ENCODE results near the gene YOD1. TPM values are rescaled to one million over a fixed set of nuclear protein-coding genes. Genes with fewer than 3 reads are reported as not detected.
A peak's percentile ranks its signal among the peaks of the same experiment; 100 is the strongest.

YOD1 gene
- total RNA-seq, 1 donor from 2014 or later, result 12.3 TPM

DNA sequence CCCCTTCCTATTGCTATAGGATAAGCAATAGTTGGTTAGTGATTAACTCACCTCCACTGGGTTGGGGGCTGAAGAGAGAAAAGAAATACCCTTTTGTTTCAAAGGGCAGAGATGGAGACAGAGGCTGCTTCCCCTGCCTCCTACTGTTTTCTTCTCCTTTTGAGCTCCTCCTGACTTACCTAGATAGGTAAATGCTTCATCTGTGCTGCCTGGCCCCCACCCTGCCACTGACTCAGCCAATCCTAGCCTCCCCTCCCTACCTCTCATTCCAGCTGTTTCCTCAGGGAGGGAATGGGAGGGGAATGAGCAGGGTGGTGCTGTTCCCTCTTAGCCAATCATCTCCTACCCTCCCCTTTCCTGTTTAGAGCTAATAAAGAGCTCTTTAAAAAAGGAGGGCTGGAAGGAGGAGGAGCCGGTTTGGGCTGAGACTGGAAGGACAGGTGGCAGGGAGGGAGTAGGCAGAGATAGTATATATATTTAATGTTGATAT is 18.4 kb downstream of the YOD1 start, which contains the start of gene C1orf116:
Gene C1orf116, minus strand, starts transcription at position 229 of the 490 bp plus-strand sequence. CDS start 5,158 bp downstream, outside the sequence.
- Mint-ChIP-seq H3K27ac (peak within 1 kb of the TSS; percentile 100), H3K9me3 (no peaks in the 10 kb centered on the region), H3K27me3 (peaks cover 22% of the 10 kb centered on the region), H3K4me3 (peak within 1 kb of the TSS; percentile 95), H3K4me1 (ENCODE audit: unreplicated experiment) (peaks cover 12% of the 10 kb centered on the region), H3K36me3 (peaks cover 4% of the 10 kb centered on the region)
- TF ChIP-seq, protein P1, sequence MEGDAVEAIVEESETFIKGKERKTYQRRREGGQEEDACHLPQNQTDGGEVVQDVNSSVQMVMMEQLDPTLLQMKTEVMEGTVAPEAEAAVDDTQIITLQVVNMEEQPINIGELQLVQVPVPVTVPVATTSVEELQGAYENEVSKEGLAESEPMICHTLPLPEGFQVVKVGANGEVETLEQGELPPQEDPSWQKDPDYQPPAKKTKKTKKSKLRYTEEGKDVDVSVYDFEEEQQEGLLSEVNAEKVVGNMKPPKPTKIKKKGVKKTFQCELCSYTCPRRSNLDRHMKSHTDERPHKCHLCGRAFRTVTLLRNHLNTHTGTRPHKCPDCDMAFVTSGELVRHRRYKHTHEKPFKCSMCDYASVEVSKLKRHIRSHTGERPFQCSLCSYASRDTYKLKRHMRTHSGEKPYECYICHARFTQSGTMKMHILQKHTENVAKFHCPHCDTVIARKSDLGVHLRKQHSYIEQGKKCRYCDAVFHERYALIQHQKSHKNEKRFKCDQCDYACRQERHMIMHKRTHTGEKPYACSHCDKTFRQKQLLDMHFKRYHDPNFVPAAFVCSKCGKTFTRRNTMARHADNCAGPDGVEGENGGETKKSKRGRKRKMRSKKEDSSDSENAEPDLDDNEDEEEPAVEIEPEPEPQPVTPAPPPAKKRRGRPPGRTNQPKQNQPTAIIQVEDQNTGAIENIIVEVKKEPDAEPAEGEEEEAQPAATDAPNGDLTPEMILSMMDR (conservative IDR thresholded peaks at IDR 0.05), result no peak
- no peak for DNase-seq (ENCODE audit: extremely low spot score, unreplicated experiment)

DNA sequence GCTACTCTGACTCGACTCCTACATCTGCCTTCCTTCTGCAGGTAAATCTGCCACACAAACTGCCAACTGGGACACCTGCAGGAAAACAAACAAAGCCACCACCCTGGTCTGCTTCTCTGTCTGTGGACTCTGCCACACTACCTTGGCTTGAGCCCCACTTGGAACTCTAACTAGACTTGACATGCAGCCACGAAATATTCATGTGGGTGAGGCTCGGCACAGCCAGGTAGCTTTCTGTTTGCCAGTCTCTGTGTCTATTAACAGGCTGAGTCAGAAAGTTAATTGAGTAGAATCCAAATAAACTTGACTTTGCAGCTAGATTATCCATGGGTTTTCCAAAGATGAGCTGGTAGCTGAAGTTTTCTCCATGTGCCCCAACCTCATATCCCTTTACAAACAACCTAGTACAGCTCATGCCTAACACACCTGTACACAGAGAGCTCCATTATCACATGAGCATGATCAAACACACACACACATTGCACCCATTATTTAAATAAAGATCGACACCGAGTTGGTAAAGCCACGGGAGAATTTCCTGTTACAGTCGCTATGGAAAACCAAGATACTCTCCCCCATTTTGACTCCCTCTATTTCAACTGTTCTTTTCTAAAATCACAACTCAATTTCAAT is 19.3 kb downstream of the YOD1 start:
- Mint-ChIP-seq H3K9me3 (no peaks in the 10 kb centered on the region), H3K4me1 (ENCODE audit: unreplicated experiment) (peaks cover 18% of the 10 kb centered on the region), H3K27ac (peak overlapping the region; percentile 100), H3K27me3 (peaks cover 27% of the 10 kb centered on the region), H3K36me3 (peaks cover 10% of the 10 kb centered on the region), H3K4me3 (peak overlapping the region; percentile 95)
- no peak for DNase-seq (ENCODE audit: extremely low spot score, unreplicated experiment)
- TF ChIP-seq, protein P1 (conservative IDR thresholded peaks at IDR 0.05), result no peak

DNA sequence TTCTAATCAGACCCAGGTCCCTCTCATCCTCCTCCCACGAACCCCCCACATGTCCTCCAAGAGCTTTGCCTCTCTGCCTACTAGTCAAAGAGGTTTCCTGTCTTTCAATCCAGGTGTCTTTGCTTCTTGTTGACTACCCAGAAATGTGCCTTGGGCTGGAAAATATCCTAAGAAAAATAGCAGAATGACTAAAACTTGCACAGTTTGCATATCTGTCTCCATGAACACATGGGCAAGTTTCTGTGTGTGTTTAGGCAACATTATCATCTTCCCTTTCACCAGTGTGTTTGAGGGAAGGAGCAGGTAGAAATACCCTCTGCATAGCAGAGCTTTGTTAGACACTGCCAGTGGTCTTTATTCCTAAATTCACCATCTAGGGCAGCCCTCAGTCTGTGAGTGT is 20.0 kb downstream of the YOD1 start:
- H3K4me3 Mint-ChIP-seq, result peak overlapping the region; percentile 95
- H3K27me3 Mint-ChIP-seq, result peaks cover 27% of the 10 kb centered on the region
- no peak for DNase-seq (ENCODE audit: extremely low spot score, unreplicated experiment)
- peaks cover 10% of the 10 kb centered on the region for H3K36me3 Mint-ChIP-seq
- peak overlapping the region; percentile 100 for H3K27ac Mint-ChIP-seq
- peaks cover 24% of the 10 kb centered on the region for H3K4me1 Mint-ChIP-seq (ENCODE audit: unreplicated experiment)
- no peaks in the 10 kb centered on the region for H3K9me3 Mint-ChIP-seq
- TF ChIP-seq, protein P1 (conservative IDR thresholded peaks at IDR 0.05), result no peak

DNA sequence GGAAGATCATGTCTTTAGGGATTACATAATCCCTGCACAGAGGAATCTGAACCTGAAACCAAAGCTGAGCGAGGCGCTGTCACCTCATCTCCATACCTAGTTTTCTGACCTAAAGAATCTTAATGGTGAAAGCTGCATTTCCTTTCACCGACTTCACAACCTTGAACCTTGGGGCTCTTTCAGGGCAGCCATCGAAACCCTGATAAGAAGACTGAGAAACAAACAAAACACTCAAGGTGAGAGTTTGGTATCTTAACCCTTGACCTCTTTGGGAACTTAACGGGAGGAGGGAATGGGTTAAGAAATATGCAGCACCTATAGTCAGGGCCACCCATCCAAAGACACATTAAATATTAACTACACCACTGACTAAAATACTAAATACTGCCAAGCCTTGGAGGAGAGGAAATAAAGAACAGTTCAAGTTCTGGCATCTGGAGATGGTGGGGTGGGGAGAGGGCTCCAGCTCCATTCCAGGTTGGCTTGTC is 20.4 kb downstream of the YOD1 start:
- Mint-ChIP-seq H3K9me3 (no peaks in the 10 kb centered on the region), H3K27me3 (peaks cover 27% of the 10 kb centered on the region), H3K27ac (peak overlapping the region; percentile 100), H3K4me3 (peak overlapping the region; percentile 95), H3K36me3 (peaks cover 10% of the 10 kb centered on the region), H3K4me1 (ENCODE audit: unreplicated experiment) (peaks cover 27% of the 10 kb centered on the region)
- DNase-seq (ENCODE audit: extremely low spot score, unreplicated experiment), result no peak
- TF ChIP-seq, protein P1 (conservative IDR thresholded peaks at IDR 0.05), result no peak

DNA sequence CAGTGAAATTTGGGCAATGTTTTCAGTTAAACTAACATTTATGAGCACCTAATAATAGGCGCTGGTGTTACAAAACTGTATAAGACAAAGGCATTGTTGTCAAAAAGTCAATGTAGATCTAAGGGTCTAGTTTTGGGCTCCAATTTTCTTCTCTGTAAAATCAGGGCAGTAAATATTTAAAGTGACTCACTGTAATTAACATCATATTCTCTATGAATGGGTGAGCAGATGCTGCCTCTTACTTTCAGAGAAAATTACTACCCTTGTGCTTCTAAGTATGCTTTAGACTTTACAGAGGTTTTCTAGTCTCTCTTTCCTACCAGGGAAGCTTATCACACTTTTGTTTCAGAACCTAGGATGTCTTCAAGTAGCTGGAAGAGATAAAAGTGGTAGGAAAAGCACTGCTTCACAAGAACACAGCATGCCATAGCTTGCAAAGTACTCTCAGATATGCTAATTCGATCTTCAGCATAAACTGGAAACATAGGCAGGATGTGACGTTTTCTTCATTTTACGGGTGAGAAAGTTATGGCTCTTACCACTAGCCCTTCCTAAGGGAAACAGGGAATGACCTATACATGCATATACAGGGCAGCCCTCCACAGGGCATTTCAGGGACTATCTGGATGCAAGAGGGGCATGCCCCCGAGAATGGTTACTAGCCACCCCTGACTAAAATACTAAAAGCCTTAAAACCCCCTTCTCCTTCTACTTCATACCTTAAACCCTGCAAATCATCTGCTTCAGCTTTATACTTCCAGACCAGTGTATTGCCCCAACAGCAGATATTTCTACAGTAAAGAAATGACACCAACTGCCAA is 21.1 kb downstream of the YOD1 start:
- H3K27ac Mint-ChIP-seq, result peak overlapping the region; percentile 100
- H3K4me1 Mint-ChIP-seq (ENCODE audit: unreplicated experiment), result peaks cover 31% of the 10 kb centered on the region

More for the DNA sequence above, 21.1 kb downstream of the YOD1 start:
- TF ChIP-seq, protein P1 (conservative IDR thresholded peaks at IDR 0.05), result no peak
- Mint-ChIP-seq H3K27me3 (peaks cover 27% of the 10 kb centered on the region), H3K36me3 (peaks cover 10% of the 10 kb centered on the region), H3K9me3 (no peaks in the 10 kb centered on the region), H3K4me3 (peak overlapping the region; percentile 95)
- no peak for DNase-seq (ENCODE audit: extremely low spot score, unreplicated experiment)

Measured in type B pancreatic cell (in vitro differentiated cells).